ENCODE measurements around the gene GLIS1.

The GLIS1 gene

GRCh38 chr1:53550201-53550741, 188.7 kb downstream of the GLIS1 start:
- DNase-seq (ENCODE audit: low read depth in 2 of 2), result no peak

- no peak for DNase-seq (ENCODE audit: low read depth in 2 of 2)
Measured at GRCh38 chr1:53549781-53550180, 189.2 kb downstream of the GLIS1 start.

DNA sequence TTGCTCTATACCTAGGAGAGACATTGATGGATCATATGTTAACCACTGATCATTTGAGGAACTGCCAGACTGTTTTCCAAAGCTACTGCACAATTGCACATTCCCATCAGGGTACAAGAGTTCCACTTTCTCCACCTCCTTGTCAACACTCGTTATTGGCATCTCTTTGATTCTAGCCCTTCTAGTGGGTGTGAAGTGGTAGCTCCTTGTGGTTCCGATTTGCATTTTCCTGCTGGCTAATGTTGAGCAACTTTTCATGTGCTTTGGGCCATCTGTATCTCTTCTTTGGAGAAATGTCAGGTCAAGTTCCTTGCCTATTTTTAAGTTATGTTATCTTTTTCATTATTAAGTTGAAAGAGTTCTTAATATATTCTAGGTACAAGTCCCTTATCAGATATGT, 189.7 kb downstream of the GLIS1 start:
- no peak for DNase-seq (ENCODE audit: low read depth in 2 of 2)

DNA sequence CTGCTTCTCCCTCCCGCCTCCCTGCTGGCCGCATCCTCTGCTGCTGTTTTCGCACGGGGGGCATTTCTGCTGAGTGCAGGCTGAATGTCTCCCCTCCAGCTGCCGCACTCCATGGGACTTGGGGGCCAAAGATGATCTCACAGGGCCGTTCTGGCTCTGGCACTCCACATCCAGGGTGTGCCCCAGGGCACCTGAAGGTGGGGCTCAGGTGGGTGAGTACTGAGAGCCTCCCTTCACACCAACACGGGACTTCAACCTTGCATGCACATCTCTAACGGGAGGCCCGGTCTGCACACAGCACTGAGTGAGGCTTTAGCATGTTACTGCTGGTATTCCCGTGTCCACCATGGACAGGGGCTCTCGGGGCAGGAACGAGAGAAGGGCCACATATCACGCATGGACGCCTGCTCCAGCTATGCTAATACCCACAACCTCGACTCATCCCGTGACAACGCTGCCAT, 190.9 kb downstream of the GLIS1 start:
- no peak for DNase-seq (ENCODE audit: low read depth in 2 of 2)

- DNase-seq (ENCODE audit: low read depth in 2 of 2), result no peak
Measured at GRCh38 chr1:53547231-53547790, 191.7 kb downstream of the GLIS1 start.

DNA sequence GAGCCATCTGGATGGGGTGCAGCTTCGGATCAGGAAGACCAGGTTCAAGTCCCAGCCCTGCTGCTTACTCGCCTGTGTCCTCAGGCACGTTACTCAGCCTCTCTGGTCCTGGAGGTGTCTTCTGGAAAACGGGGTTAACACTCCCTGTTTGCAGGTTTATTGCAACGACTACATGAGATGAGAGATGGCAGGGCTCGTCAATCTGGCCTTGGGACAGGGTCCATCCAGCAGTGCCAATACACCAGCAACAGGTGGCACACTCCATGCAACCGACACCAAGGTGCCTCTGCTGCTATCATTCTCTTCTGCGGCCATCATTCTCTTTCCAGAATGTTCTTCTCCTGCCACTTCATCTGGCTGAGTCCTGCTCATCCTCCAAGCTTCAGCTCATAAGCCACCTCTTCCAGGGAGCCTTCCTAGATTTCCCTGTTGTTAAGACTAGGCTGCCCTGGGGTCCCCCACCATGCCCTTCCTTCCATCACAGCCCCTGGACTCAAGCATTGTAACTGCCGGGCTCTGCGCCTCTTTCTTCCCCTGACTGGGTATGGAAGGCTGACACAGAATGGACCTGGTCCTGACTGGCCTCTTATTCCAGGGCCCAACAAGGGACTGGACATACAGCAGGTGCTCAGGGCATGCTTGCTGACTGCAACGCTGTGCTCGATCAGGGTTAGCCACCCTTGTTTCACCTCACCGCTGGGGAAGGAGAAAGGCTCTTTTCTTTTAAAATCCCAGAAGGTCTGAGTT, 192.4 kb downstream of the GLIS1 start:
- no peak for DNase-seq (ENCODE audit: low read depth in 2 of 2)

- DNase-seq (ENCODE audit: low read depth in 2 of 2), result no peak
Measured at GRCh38 chr1:53545663-53546408, 193.1 kb downstream of the GLIS1 start.

GRCh38 chr1:53544728-53545515, 194.0 kb downstream of the GLIS1 start:
- no peak for DNase-seq (ENCODE audit: low read depth in 2 of 2)

DNA sequence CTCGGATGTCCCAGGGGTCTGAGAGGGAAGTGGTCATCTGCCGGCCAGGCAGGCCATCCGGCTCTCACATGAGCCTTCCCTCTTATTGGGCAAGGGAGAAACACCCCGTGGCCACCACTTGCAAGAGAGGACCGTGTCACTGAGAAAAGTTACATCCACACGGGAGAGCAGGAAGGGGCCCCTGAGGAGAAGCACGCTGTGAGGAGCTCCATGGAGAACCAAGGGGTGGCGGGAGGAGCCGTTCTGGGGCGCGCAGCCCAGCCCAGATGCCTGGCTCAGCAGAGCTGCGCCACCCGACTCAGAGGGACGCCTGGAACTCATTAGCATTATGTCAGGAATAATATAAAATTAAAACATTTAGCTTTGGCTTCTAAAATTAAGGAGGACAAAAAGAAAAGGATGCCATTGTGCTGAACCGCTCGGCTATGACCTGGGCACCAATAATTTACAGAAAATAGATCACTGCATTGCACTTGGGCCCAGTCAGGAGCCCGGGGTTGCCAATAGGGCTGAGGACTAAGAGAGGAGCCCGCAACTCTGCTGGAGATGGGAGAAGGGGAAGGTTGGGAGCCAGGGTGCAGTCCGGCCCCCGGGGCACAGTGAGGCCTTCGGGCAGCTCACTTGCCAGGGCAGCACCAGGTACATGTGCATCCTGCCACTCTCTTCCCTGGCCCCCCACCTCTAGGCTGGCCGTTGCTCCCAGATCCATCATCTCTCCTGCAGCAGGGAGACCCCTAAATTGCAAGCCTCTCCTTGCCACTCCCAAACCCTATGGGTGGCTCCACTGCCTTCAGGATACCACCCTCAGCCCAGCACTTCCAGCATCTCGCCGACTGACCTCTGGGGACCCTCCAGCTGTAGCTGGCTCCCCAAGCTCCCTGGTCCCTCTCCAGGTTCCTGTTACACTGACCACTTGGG, 194.9 kb downstream of the GLIS1 start:
- DNase-seq (ENCODE audit: low read depth in 2 of 2), result no peak

DNA sequence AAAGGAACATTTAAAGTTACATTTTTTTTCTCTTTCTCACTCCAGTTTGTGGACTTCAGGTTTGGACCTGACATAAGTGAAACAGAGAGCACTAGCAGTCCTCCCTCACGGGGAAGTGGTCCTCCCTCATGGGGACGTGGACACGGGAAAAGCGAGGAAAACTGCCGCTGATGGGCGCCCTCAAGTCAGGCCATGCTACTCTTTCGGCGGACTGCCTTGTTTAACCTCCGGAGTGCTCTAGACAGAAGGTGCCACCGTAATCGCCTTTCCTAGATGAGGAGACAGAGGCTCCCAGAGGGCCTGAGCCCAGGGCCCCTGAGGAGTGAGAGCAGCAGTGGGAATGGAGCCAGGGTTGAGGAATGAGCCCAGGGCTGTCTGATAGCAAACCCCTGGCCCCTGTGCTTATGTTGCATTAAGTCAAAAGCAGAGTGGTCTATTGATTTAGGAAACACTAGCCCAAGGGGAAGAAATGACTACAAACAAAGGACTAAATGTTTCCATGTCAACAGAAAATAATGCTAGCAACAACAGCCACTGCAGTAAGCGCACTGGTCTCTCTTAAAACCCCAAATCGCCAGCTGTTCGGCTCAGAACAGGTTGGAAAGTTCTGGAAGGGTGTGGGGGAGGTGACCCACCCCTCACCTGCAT, 195.7 kb downstream of the GLIS1 start:
- no peak for DNase-seq (ENCODE audit: low read depth in 2 of 2)

DNA sequence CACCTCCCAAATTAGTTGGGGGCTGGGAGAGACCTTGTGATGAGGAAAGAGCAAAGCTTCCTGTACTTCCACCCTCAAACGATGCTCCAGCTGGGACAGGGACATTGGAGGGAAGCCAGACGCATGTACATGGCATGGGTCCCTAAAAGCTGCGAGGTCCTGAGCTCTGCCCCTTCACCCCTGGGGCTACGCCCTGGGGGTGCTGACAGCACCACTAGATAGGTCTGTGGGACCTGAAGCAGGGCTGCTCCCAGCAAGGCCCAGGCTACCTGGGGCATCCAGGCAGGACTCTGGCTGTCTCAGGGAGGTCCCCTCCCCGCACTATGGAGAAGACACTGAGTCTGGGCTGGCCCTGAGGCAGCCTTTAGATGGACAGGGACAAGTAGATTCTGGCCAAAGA, 196.4 kb downstream of the GLIS1 start:
- DNase-seq (ENCODE audit: low read depth in 2 of 2), result no peak

DNA sequence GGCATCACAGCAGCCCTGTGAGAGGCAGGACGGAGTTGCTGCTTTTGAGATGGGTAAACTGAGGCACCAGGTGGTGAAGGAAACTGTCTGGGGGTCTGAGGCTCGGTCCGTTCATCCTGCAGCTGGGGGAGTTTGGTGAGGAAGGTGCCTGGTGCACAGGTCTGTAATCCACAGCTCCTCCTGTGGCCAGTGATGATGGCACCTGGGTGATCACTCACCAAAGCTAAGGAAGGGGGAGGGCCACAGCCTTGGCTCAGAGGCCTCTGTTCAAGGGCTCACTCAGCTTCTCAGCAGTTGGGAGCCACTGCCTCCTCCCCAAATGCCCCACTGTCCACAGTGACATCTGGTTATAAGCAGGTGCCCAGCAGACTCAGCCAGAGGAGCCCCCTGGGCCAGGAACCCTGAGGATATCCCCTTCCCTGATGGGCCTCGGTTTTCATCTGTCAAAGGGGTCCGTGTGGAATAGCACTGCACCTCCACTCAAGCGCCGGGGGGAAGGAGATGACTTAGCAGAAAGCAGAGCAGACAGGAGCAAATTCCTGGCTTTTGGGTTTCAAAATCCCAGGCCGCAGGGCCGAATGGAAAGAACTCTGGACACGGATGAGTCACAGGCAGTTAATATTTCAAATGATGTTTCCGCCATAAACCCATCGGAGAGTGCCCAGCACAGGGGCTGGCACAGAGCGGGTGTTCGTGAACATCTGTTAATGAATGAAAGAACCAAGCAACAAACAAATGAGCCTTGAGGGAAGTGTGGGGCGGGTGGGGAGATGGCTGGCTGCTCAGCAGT, 197.0 kb downstream of the GLIS1 start:
- no peak for DNase-seq (ENCODE audit: low read depth in 2 of 2)

- no peak for DNase-seq (ENCODE audit: low read depth in 2 of 2)
Measured at GRCh38 chr1:53541263-53541625, 197.7 kb downstream of the GLIS1 start.

DNA sequence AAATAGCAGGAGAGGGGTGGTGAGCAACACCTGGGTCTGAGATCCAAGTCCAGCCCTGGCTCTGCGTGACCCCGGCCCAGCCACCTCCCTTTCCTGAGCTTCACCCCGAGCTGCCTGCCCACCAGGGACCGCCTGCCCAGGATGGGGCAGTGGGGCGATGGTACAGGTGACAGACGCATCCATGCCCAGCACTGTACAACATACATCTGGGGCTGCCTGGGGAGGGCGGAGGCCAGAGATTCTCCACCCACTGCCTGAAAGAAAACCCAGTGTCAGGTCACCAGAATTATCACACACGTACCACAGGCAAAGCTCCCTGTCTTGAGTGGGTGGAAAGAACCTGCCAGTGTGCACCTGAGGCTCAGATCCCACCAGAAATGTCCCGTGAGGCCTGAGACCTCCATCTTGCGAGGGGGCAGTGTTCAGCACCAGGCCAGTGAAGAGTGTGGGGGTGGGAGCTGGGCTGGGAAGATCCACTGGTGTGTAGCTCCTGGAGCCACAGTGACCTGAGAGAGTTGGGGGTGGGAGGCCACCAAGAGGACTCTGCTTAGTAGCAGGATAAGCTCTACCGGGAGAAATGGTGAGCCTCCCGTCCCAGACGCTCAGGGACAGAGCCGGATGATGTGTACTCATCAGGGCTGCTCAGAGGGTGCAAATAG, 198.2 kb downstream of the GLIS1 start:
- DNase-seq (ENCODE audit: low read depth in 2 of 2), result no peak

- no peak for DNase-seq (ENCODE audit: low read depth in 2 of 2)
Measured at GRCh38 chr1:53539711-53540603, 199.0 kb downstream of the GLIS1 start.

DNA sequence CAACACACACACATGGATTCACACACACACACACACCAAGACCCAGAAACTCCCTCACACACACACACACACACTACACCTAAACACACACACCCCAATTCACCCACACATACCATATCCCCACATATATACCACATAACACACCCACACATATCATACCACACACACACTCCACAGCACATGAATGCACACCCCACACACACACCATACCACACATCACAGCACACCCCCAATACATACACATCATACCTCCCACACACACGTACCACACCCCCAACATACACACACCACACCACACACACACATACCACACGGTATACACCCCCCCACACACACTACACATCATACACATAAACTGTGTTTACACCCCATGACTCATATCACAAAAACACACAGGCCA, 199.7 kb downstream of the GLIS1 start:
- no peak for DNase-seq (ENCODE audit: low read depth in 2 of 2)

GRCh38 chr1:53536606-53537005, 202.4 kb downstream of the GLIS1 start:
- no peak for DNase-seq (ENCODE audit: low read depth in 2 of 2)

- DNase-seq (ENCODE audit: low read depth in 2 of 2), result no peak
Measured at GRCh38 chr1:53535846-53536245, 203.1 kb downstream of the GLIS1 start.

Data from activated CD4-positive, alpha-beta T cell treated with anti-CD3 and anti-CD28 coated beads for 24 hours (primary cell).